Measurements from ENCODE around the gene RIMBP2. TPM values are rescaled to one million over a fixed set of nuclear protein-coding genes. Genes with fewer than 3 reads are reported as not detected.

RIMBP2 gene, protein sequence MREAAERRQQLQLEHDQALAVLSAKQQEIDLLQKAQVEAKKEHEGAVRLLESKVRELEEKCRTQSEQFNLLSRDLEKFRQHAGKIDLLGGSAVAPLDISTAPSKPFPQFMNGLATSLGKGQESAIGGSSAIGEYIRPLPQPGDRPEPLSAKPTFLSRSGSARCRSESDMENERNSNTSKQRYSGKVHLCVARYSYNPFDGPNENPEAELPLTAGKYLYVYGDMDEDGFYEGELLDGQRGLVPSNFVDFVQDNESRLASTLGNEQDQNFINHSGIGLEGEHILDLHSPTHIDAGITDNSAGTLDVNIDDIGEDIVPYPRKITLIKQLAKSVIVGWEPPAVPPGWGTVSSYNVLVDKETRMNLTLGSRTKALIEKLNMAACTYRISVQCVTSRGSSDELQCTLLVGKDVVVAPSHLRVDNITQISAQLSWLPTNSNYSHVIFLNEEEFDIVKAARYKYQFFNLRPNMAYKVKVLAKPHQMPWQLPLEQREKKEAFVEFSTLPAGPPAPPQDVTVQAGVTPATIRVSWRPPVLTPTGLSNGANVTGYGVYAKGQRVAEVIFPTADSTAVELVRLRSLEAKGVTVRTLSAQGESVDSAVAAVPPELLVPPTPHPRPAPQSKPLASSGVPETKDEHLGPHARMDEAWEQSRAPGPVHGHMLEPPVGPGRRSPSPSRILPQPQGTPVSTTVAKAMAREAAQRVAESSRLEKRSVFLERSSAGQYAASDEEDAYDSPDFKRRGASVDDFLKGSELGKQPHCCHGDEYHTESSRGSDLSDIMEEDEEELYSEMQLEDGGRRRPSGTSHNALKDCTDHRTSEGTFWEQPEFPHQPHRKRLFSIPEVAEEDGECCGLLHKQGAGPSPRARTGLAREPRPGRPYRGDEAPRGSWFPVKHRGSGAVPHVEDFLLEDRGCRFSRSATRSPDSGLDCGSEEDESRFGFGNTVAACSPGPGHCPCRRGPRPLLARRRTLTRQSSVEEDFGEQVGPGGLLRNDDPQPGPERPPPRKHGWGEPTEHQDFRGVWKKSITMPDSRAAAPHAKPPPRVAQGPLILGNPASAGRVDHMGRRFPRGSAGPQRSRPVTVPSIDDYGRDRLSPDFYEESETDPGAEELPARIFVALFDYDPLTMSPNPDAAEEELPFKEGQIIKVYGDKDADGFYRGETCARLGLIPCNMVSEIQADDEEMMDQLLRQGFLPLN (N-terminal part only)
- total RNA-seq, result not detected in 2 replicates

DNA sequence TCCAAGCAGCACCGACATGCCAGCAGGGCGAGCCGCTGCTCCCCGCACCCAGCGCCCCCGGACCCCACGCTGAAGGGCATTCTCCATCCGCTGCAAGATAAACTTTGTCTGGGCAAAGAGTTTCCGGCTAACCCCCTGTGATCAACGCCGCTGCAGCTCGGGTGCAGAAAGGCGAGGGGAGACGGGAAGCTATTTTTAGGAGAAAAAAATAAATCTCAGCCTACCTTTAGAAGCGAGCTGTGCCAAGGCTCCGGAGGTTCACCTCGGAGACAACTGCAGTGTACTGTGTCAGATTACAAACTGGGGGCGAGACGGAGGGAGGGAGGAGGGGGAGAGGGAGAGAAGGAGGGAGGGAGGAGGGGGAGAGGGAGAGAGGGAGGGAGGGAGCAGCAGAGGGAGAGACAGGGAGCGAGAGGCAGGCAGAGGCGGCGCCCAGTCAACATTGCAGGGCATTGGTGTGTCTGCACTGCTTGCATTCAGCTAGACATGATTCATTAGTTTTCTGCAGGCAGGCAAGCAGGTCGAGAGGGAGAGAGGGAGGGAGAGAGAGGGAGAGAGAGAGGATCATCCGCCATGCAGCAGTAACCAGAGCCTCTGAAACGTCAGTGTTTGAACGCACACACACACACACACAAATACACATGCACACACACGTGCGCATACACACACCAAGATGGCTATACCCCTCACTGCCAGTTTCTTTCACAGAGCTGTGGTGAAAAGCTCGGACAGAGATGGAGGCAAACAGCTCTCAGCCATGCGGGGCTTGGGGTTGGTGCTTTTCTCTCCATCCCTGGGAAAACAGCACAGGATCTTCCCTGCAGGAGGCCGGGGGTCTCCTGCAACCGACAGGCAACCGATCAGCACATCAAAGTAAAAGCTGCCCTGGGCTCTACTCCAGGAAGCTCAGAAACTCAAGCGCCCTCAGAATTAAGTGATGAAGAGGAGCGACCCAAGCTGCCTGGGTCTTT, at the start of gene RIMBP2:
TSS of gene RIMBP2 (minus strand) at position 302 of the 971 bp plus-strand sequence. CDS start 237,286 bp downstream, outside the sequence.

Other genes starting within 250 kb of the RIMBP2 start
- 19.6 and 28.7 TPM in 2 replicates for gene STX2, start 123.0 kb upstream of the RIMBP2 start, total RNA-seq
- gene RAN, start 155.8 kb upstream of the RIMBP2 start, total RNA-seq, result 165 and 364 TPM in 2 replicates
- gene ADGRD1, start 237.6 kb upstream of the RIMBP2 start, total RNA-seq, result 0.40 and 0.78 TPM in 2 replicates